IPS-18c (cell line): ENCODE data around the gene COL5A3.
A peak's percentile ranks its signal among the peaks of the same experiment; 100 is the strongest.

ENCODE experiments used
- H3K4me3 ChIP-seq: 2 replicates; pipeline ENCODE4 v1.7.0; 2013; ENCODE audit warnings: low read depth, mild to moderate bottlenecking, low read length, moderate library complexity; ENCODE audit not compliant: insufficient read depth
- H3K9me3 ChIP-seq: one replicate; pipeline ENCODE4 v1.6.1; 2013; ENCODE audit warnings: mild to moderate bottlenecking, low read length, moderate library complexity; ENCODE audit not compliant: control insufficient read depth, insufficient read depth

COL5A3 gene

GRCh38 chr19:10018786-10019185 lies 8.5 kb upstream of the COL5A3 start:
- no peaks in the 10 kb centered on the region for H3K9me3 ChIP-seq
- H3K4me3 ChIP-seq: no peak overlapping the region

- Histone ChIP-seq H3K4me3 (no peak overlapping the region), H3K9me3 (no peaks in the 10 kb centered on the region)
These were observed 8.0 kb upstream of the COL5A3 start for GRCh38 chr19:10018263-10018662.

GRCh38 chr19:10013834-10014618 lies 3.7 kb upstream of the COL5A3 start:
- Histone ChIP-seq H3K4me3 (no peak overlapping the region), H3K9me3 (no peaks in the 10 kb centered on the region)

GRCh38 chr19:10013316-10013715 lies 3.0 kb upstream of the COL5A3 start, which contains the start of gene RDH8:
TSS of gene RDH8 (plus strand) at chr19:10013483. CDS start at chr19:10013498, 15 bp downstream.
- H3K9me3 ChIP-seq: no peaks in the 10 kb centered on the region
- H3K4me3 ChIP-seq: no peak within 1 kb of the TSS

- H3K9me3 ChIP-seq: no peaks in the 10 kb centered on the region
These were observed 1.7 kb upstream of the COL5A3 start for GRCh38 chr19:10011974-10012373.

GRCh38 chr19:10010939-10011338 lies 635 bp upstream of the COL5A3 start:
- no peaks in the 10 kb centered on the region for H3K9me3 ChIP-seq
- no peak overlapping the region for H3K4me3 ChIP-seq

More at GRCh38 chr19:10011974-10012373, 1.7 kb upstream of the COL5A3 start:
- no peak overlapping the region for H3K4me3 ChIP-seq

GRCh38 chr19:10009714-10010224 lies 535 bp downstream of the COL5A3 start:
- H3K4me3 ChIP-seq: peak overlapping the region; percentile 36; the same call in 1 of the 2 replicates
- H3K9me3 ChIP-seq: no peaks in the 10 kb centered on the region

- H3K4me3 ChIP-seq: no peak overlapping the region
- H3K9me3 ChIP-seq: no peaks in the 10 kb centered on the region
These were observed 2.0 kb downstream of the COL5A3 start for GRCh38 chr19:10008184-10008765.

- no peak overlapping the region for H3K4me3 ChIP-seq
- H3K9me3 ChIP-seq: no peaks in the 10 kb centered on the region
These were observed 2.7 kb downstream of the COL5A3 start for GRCh38 chr19:10007371-10008183.

- no peak overlapping the region for H3K4me3 ChIP-seq
- H3K9me3 ChIP-seq: no peaks in the 10 kb centered on the region
These were observed 3.5 kb downstream of the COL5A3 start for GRCh38 chr19:10006752-10007323.

- Histone ChIP-seq H3K9me3 (no peaks in the 10 kb centered on the region), H3K4me3 (no peak overlapping the region)
These were observed 4.0 kb downstream of the COL5A3 start for GRCh38 chr19:10006335-10006708.

GRCh38 chr19:10005632-10006334 lies 4.5 kb downstream of the COL5A3 start:
- Histone ChIP-seq H3K4me3 (no peak overlapping the region), H3K9me3 (no peaks in the 10 kb centered on the region)

- H3K9me3 ChIP-seq: no peaks in the 10 kb centered on the region
These were observed 5.7 kb downstream of the COL5A3 start for GRCh38 chr19:10004617-10005016.

GRCh38 chr19:10003271-10003670 lies 7.0 kb downstream of the COL5A3 start:
- no peak overlapping the region for H3K4me3 ChIP-seq
- no peaks in the 10 kb centered on the region for H3K9me3 ChIP-seq

More at GRCh38 chr19:10004617-10005016, 5.7 kb downstream of the COL5A3 start:
- H3K4me3 ChIP-seq: no peak overlapping the region

- no peak overlapping the region; the same call in 1 of the 2 replicates for H3K4me3 ChIP-seq
- H3K9me3 ChIP-seq: no peaks in the 10 kb centered on the region
These were observed 8.4 kb downstream of the COL5A3 start for GRCh38 chr19:10001899-10002298.

- no peaks in the 10 kb centered on the region for H3K9me3 ChIP-seq
- no peak overlapping the region for H3K4me3 ChIP-seq
These were observed 10.0 kb downstream of the COL5A3 start for GRCh38 chr19:10000171-10000826.
